HG03575 (cell line): ENCODE measurements around the gene CCDC102B.
"Not testable (repeated sequence)": the region's sequence is repeated elsewhere in the genome, so short reads cannot be mapped to it uniquely, and the experiment has no call there.

Experiments used
- ATAC-seq: cut with Tn5 transposase; IDR thresholded peaks from one replicate; pipeline ENCODE4 v1.9.1; 2021; ENCODE audit not compliant: unreplicated experiment, insufficient number of reproducible peaks, low FRiP score; ENCODE audit errors: extremely low read depth

Gene CCDC102B

GRCh38 chr18:68944826-68945225 is 146.9 kb downstream of the CCDC102B start:
- no peak for ATAC-seq

- ATAC-seq, result no peak
Observed at GRCh38 chr18:68948622-68949021, 150.7 kb downstream of the CCDC102B start.

- ATAC-seq, result no peak
Observed at GRCh38 chr18:68954738-68955137, 156.9 kb downstream of the CCDC102B start.

GRCh38 chr18:68956650-68957049 is 158.8 kb downstream of the CCDC102B start:
- no peak for ATAC-seq

- no peak for ATAC-seq
Observed at GRCh38 chr18:68960355-68960754, 162.5 kb downstream of the CCDC102B start.

GRCh38 chr18:68962623-68963022 is 164.7 kb downstream of the CCDC102B start:
- no peak for ATAC-seq

- ATAC-seq, result no peak
Observed at GRCh38 chr18:68965817-68966216, 167.9 kb downstream of the CCDC102B start.

GRCh38 chr18:68969027-68969426 is 171.1 kb downstream of the CCDC102B start:
- no peak for ATAC-seq

- ATAC-seq, result no peak
Observed at GRCh38 chr18:68972176-68972575, 174.3 kb downstream of the CCDC102B start.

- no peak for ATAC-seq
Observed at GRCh38 chr18:68979737-68980136, 181.9 kb downstream of the CCDC102B start.

GRCh38 chr18:68983126-68983525 is 185.2 kb downstream of the CCDC102B start:
- no peak for ATAC-seq

- ATAC-seq, result no peak
Observed at GRCh38 chr18:68984342-68984741, 186.5 kb downstream of the CCDC102B start.

GRCh38 chr18:68985172-68985820 is 187.4 kb downstream of the CCDC102B start:
- ATAC-seq, result no peak

- peak; percentile 52 for ATAC-seq
Observed at GRCh38 chr18:68991286-68991685, 193.4 kb downstream of the CCDC102B start.

- ATAC-seq, result peak; percentile 47
Observed at GRCh38 chr18:68992719-68993482, 195.0 kb downstream of the CCDC102B start.

GRCh38 chr18:68995675-68996074 is 197.8 kb downstream of the CCDC102B start:
- no peak for ATAC-seq

- no peak for ATAC-seq
Observed at GRCh38 chr18:68997845-68998244, 200.0 kb downstream of the CCDC102B start.

- ATAC-seq, result no peak
Observed at GRCh38 chr18:69000366-69000765, 202.5 kb downstream of the CCDC102B start.

GRCh38 chr18:69002233-69002632 is 204.4 kb downstream of the CCDC102B start:
- ATAC-seq, result no peak

GRCh38 chr18:69006212-69006611 is 208.3 kb downstream of the CCDC102B start:
- ATAC-seq, result not testable (repeated sequence)
